Neuronal stem cell (in vitro differentiated cells): ENCODE measurements around the gene TREML4.

Experiments
- DNase-seq: peaks from one replicate; pipeline ENCODE4 v3.0.0-alpha.2; 2013; ENCODE audit warnings: low spot score
- H2AFZ ChIP-seq: one replicate; pipeline ENCODE4 v1.6.1; 2013; ENCODE audit warnings: mild to moderate bottlenecking, low read length, inconsistent platforms
- H2AK5ac ChIP-seq: 2 replicates; pipeline ENCODE4 v1.6.1; 2013; ENCODE audit warnings: low read depth, mild to moderate bottlenecking, inconsistent platforms, low read length, moderate library complexity, mixed read lengths
- H2BK120ac ChIP-seq: 2 replicates; pipeline ENCODE4 v1.6.1; 2013; ENCODE audit warnings: low read depth, mild to moderate bottlenecking, inconsistent platforms, low read length, moderate library complexity, mixed read lengths
- H2BK12ac ChIP-seq: one replicate; pipeline ENCODE4 v1.6.1; 2013; ENCODE audit warnings: low read length, inconsistent platforms
- H2BK15ac ChIP-seq: 2 replicates; pipeline ENCODE4 v1.6.1; 2013; ENCODE audit warnings: mild to moderate bottlenecking, low read length, inconsistent platforms, mixed read lengths
- H2BK5ac ChIP-seq: one replicate; pipeline ENCODE4 v1.6.1; 2013; ENCODE audit warnings: inconsistent platforms, mild to moderate bottlenecking, low read length, moderate library complexity
- H3K14ac ChIP-seq: one replicate; pipeline ENCODE4 v1.6.1; 2013; ENCODE audit warnings: low read length, inconsistent platforms
- H3K18ac ChIP-seq: 2 replicates; pipeline ENCODE4 v1.6.1; 2013; ENCODE audit warnings: low read length, inconsistent platforms
- H3K23ac ChIP-seq: 2 replicates; pipeline ENCODE4 v1.6.1; 2013; ENCODE audit warnings: low read depth, mild to moderate bottlenecking, mixed read lengths, low read length, inconsistent platforms; ENCODE audit not compliant: poor library complexity
- H3K27ac ChIP-seq: replicated peaks from 3 replicates; pipeline ENCODE4 v1.5.1; 2013; ENCODE audit warnings: low read length, inconsistent platforms
- H3K27me3 ChIP-seq, 3 experiments: 2 replicates each; pipeline ENCODE4 v1.6.1; 2013; ENCODE audit warnings: low read length in 3 of 3, mild to moderate bottlenecking in 2 of 3, inconsistent platforms in 1 of 3, low read depth in 1 of 3, mixed read lengths in 1 of 3, moderate library complexity in 1 of 3; ENCODE audit not compliant: control insufficient read depth in 3 of 3, insufficient read depth in 3 of 3
- H3K36me3 ChIP-seq, 2 donors: replicated peaks in 1 of 2; 2 replicates each; pipeline ENCODE4 v1.6.1; 2013; ENCODE audit warnings: low read length in 2 of 2; ENCODE audit not compliant: control insufficient read depth in 2 of 2, insufficient read depth in 2 of 2
- H3K4ac ChIP-seq: 2 replicates; pipeline ENCODE4 v1.6.1; 2013; ENCODE audit warnings: inconsistent platforms, mild to moderate bottlenecking, low read length, moderate library complexity
- H3K4me1 ChIP-seq, 2 donors: 1 replicate in 1 of 2; 2 replicates in 1 of 2; pipeline ENCODE4 v1.6.1; 2013; ENCODE audit warnings: low read length in 2 of 2, low read depth in 1 of 2; ENCODE audit not compliant: control insufficient read depth in 2 of 2, insufficient read depth in 1 of 2
- H3K4me2 ChIP-seq: one replicate; pipeline ENCODE4 v1.6.1; 2013; ENCODE audit warnings: mild to moderate bottlenecking, low read length, inconsistent platforms; ENCODE audit not compliant: insufficient read depth, poor library complexity, severe bottlenecking
- H3K4me3 ChIP-seq, 2 donors: 2 replicates each; pipeline ENCODE4 v1.5.1; 2013; ENCODE audit warnings: low read length in 2 of 2, mild to moderate bottlenecking in 2 of 2, inconsistent platforms in 1 of 2, moderate library complexity in 1 of 2
- H3K79me1 ChIP-seq: one replicate; pipeline ENCODE4 v1.6.1; 2013; ENCODE audit warnings: low read depth, mild to moderate bottlenecking, inconsistent platforms, low read length, moderate library complexity
- H3K9ac ChIP-seq: one replicate; pipeline ENCODE4 v1.6.1; 2013; ENCODE audit warnings: mild to moderate bottlenecking, low read depth, low read length, inconsistent platforms; ENCODE audit not compliant: poor library complexity
- H3K9me3 ChIP-seq, 2 donors: replicated peaks in 1 of 2; 2 replicates each; pipeline versions ENCODE3 to v1.6.1; 2013; ENCODE audit warnings: low read length in 2 of 2, mild to moderate bottlenecking in 2 of 2, inconsistent platforms in 1 of 2, low read depth in 1 of 2, mixed read lengths in 1 of 2, moderate library complexity in 1 of 2; ENCODE audit not compliant: control insufficient read depth in 2 of 2, insufficient read depth in 1 of 2
- H4K8ac ChIP-seq: one replicate; pipeline ENCODE4 v1.6.1; 2013; ENCODE audit warnings: low read depth, mild to moderate bottlenecking, inconsistent platforms, low read length, moderate library complexity
- H4K91ac ChIP-seq: one replicate; pipeline ENCODE4 v1.6.1; 2013; ENCODE audit warnings: low read length, low read depth, mild to moderate bottlenecking, inconsistent platforms; ENCODE audit not compliant: poor library complexity
- WGBS, 2 donors: extraction: QIAGEN DNeasy Blood & Tissue Kit; methylation state at CpG; one replicate each; pipeline ENCODE4 v1.1.7; 2013; ENCODE audit warnings: missing lambda C conversion rate in 2 of 2, mixed read lengths in 1 of 2; ENCODE audit not compliant: insufficient read length in 2 of 2, insufficient replicate concordance in 1 of 2; ENCODE audit errors: extremely low coverage in 2 of 2; 5-methylcytosine and 5-hydroxymethylcytosine counted together

The TREML4 gene

GRCh38 chr6:41258196-41258493 is 30.0 kb downstream of the TREML4 start:
- no CpG with 5 or more reads among the region's 1 CpG for WGBS, 2 donors
- no peak overlapping the region for H3K14ac ChIP-seq

GRCh38 chr6:41262401-41262800 is 34.3 kb downstream of the TREML4 start:
- Histone ChIP-seq H2AK5ac (no peak overlapping the region), H3K18ac (no peak overlapping the region), H2BK5ac (no peak overlapping the region), H3K36me3 (no peaks in the 10 kb centered on the region), H3K9me3 (no peaks in the 10 kb centered on the region), H2AFZ (no peak overlapping the region), H3K14ac (no peak overlapping the region), H3K9ac (no peak overlapping the region), H3K23ac (no peak overlapping the region), H3K4ac (no peak overlapping the region), H3K27ac (no peak overlapping the region), H3K4me3 (no peak overlapping the region), H2BK12ac (no peak overlapping the region), H3K79me1 (no peaks in the 10 kb centered on the region), H4K8ac (no peak overlapping the region), H2BK120ac (no peak overlapping the region), H2BK15ac (no peak overlapping the region), H3K27me3 (no peaks in the 10 kb centered on the region), H3K4me2 (no peak overlapping the region), H3K4me1 (no peaks in the 10 kb centered on the region), H4K91ac (no peak overlapping the region)
- WGBS, 2 donors = no CpG with 5 or more reads among the region's 2 CpGs
- no peak for DNase-seq

More at GRCh38 chr6:41258196-41258493, 30.0 kb downstream of the TREML4 start:
- Histone ChIP-seq H4K91ac (no peak overlapping the region), H3K4me1 (no peaks in the 10 kb centered on the region), H2AK5ac (no peak overlapping the region), H3K27me3 (no peaks in the 10 kb centered on the region), H3K18ac (no peak overlapping the region), H4K8ac (no peak overlapping the region), H2BK12ac (no peak overlapping the region), H3K27ac (no peak overlapping the region), H3K9me3 (no peaks in the 10 kb centered on the region), H2BK5ac (no peak overlapping the region), H3K4ac (no peak overlapping the region), H3K23ac (no peak overlapping the region), H3K4me3 (no peak overlapping the region), H3K36me3 (no peaks in the 10 kb centered on the region), H2AFZ (no peak overlapping the region), H3K9ac (no peak overlapping the region), H2BK15ac (no peak overlapping the region), H2BK120ac (no peak overlapping the region), H3K79me1 (no peaks in the 10 kb centered on the region), H3K4me2 (no peak overlapping the region)
- DNase-seq = no peak

GRCh38 chr6:41263267-41263666 is 35.1 kb downstream of the TREML4 start:
- H3K4me2 ChIP-seq = no peak overlapping the region
- H3K36me3 ChIP-seq = no peaks in the 10 kb centered on the region
- no peak overlapping the region for H2AFZ ChIP-seq
- H2BK120ac ChIP-seq = no peak overlapping the region
- no peak overlapping the region for H2AK5ac ChIP-seq
- no peaks in the 10 kb centered on the region for H3K27me3 ChIP-seq
- no peak overlapping the region for H2BK5ac ChIP-seq
- no peaks in the 10 kb centered on the region for H3K79me1 ChIP-seq
- no peak overlapping the region for H3K18ac ChIP-seq
- no peaks in the 10 kb centered on the region for H3K9me3 ChIP-seq
- H2BK12ac ChIP-seq = no peak overlapping the region
- H3K9ac ChIP-seq = no peak overlapping the region
- H4K91ac ChIP-seq = no peak overlapping the region
- H2BK15ac ChIP-seq = no peak overlapping the region
- H3K4me3 ChIP-seq = no peak overlapping the region
- WGBS, 2 donors = no CpG with 5 or more reads among the region's 1 CpG
- no peaks in the 10 kb centered on the region for H3K4me1 ChIP-seq
- H3K14ac ChIP-seq = no peak overlapping the region
- no peak overlapping the region for H3K23ac ChIP-seq
- no peak overlapping the region for H3K4ac ChIP-seq
- no peak overlapping the region for H3K27ac ChIP-seq
- no peak for DNase-seq
- H4K8ac ChIP-seq = no peak overlapping the region

- Histone ChIP-seq H3K4me2 (no peak overlapping the region), H3K79me1 (no peaks in the 10 kb centered on the region), H2BK120ac (no peak overlapping the region), H3K23ac (no peak overlapping the region), H3K4ac (no peak overlapping the region), H2AFZ (no peak overlapping the region), H3K36me3 (no peaks in the 10 kb centered on the region), H2BK5ac (no peak overlapping the region), H2BK12ac (no peak overlapping the region), H4K8ac (no peak overlapping the region), H3K9me3 (no peaks in the 10 kb centered on the region), H3K4me3 (no peak overlapping the region), H3K18ac (no peak overlapping the region), H4K91ac (no peak overlapping the region), H2BK15ac (no peak overlapping the region), H2AK5ac (no peak overlapping the region), H3K9ac (no peak overlapping the region), H3K4me1 (no peaks in the 10 kb centered on the region), H3K27me3 (peaks cover 0 to 2% (median 0%) of the 10 kb centered on the region in 3 experiments), H3K14ac (no peak overlapping the region), H3K27ac (no peak overlapping the region)
- DNase-seq = no peak
Observed at GRCh38 chr6:41266541-41266940, 38.4 kb downstream of the TREML4 start.
